Activated naive CD4-positive, alpha-beta T cell treated with anti-CD3 and anti-CD28 coated beads, Interleukin-2, amount 50 U/mL, for 16 hours (primary cell): ENCODE results near the gene TSFM.
A peak's percentile ranks its signal among the peaks of the same experiment; 100 is the strongest.

Source experiments
- DNase-seq: peaks from one replicate; pipeline ENCODE4 v3.0.0-alpha.2; 2020

Gene TSFM

DNA sequence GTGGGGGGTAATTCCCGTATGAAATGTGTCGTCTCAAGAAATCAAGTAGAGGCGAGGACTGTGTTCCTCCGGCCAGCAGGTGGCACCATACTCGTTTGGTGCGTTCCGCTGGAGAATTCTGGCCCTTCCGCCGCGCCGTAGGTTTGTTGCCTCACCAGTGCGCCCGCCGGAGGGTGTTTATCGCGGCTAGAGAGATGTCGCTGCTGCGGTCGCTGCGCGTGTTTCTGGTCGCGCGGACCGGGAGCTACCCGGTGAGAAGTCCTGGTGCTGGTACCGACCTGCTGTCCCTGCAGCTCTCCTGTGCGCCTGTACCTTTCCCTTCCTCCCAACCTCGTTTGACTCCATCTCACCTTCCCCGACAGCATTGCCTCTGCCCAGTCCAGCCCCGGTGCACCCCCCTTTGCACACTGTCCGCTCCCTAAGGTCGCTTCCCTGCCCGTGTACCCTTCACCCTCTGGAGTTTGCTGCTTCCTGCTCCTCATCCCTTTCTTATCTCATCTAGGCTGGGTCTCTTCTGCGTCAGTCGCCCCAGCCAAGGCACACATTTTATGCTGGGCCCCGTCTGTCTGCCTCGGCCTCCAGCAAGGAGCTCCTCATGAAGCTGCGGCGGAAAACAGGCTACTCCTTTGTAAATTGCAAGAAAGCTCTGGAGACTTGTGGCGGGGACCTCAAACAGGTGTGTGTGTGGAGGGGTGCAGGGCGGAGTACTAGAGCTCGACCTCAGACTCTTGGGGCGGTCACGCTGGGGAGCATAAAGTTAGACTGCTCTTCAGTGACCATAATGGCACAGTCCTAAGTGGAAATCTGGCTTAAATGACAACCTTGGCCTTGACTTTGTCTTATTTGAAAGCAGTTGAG, at the start of gene TSFM:
Gene TSFM, plus strand, starts transcription at position 180 of the 858 bp plus-strand sequence. Its CDS starts 15 bp downstream, at position 195.
- peak; percentile 98 for DNase-seq

DNA sequence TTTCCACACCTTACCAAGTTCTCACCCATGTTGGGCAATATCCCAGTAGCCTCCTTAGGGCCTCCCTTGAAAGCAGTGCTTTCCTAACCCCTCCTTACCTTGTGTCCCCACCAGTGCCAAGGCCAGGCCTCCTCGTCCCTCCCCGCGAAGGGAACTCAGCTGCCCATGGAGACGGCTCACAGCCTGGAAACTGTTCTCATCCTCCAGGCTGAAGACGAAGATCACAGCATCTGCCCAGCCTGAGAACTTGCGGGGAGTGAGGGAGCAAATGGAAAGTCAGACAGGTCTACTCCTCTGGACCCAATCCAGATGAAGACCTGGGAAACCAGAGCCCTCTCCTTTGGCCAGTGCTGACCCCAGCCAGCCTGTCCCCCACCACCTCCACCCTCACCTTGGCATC, 48.7 kb upstream of the TSFM start:
- DNase-seq = no peak

DNA sequence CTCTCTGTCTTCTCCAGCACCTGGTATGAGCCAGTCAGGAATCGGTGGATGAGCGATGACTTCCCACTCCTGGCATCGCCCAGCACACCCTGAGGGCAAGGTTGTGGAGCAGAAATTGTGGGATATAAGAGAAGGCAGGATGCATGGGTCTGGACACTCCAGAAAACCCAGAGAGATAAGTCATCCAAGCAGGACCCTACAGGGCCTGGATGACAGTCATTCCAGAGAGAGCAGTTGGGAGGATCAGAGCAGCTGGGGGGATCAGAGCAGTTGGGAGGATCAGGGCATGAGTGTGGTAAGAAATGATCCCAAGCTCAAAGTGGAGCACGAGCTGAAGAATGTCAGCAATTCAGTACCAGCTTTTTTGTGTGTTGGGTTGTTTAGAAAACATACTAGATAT, 48.0 kb upstream of the TSFM start:
- DNase-seq = no peak

DNA sequence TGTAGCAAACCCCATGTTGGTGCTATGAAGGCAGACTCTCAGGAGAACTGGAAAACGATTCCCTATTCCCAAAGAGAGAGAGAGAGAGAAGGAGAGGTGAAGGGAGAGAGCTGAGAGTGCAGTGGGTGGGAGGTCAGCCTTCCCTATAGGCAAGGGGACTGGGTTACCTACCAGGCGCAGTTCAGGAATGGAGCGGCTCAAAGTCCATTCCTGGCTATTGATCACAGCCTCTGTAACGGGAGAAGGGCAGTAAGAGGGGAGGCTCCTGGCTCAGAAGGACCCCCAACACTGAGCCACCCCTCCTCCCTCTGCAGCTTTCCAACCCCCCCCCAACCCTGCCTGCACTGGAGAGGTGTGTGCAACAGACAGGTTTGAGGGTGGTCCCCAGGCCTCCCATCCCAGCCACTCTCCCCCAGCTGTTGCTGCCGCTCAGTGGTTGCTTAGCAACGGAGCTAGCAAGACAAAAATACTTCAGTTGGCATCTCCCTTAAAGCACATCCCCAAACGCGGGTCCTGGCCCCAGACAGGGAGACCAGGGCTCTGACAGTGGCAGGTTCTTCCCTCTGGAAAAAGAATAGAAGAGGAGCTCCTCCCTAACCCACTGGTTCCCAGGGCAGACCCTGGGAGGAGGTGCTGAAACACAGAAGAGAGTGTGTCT, 47.3 kb upstream of the TSFM start:
- no peak for DNase-seq

DNA sequence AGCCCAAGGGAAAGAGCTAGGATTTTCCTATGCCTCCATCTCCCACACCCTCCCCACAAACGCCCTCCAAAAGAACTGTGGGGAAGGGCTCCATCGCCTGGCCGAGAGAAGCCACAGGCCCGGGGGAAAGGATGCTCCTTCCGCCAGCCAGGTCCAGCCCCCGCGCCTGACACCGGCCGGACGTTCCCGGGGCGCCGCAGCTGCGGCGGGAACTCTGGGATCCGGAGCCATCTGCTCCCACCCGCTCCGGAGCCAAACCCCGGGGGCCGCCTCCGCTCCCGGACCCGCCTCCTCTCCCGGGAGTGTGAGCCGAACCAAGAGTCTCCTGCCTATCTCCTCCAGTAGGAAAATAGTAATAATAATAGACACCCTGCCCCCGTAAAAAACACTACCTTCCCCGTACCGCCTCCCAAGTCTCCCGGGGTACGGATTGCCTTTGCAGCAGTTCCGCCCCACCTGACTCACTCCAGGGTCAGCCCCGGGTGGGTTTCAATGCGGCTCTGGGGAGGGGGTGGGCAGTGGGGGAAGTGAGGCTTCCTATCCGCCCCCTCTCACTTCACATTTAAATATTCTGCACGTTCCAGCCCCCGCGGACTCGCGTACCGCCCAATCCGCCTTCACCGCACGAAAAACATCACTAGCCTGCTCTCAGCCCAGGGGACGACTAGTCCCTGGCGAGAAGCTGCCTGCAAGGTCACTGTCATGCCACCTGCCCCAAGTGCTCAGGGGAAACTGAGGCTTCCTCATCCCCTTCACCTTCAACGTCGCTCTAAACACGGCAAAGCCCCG, 46.4 kb upstream of the TSFM start:
- DNase-seq = no peak

DNA sequence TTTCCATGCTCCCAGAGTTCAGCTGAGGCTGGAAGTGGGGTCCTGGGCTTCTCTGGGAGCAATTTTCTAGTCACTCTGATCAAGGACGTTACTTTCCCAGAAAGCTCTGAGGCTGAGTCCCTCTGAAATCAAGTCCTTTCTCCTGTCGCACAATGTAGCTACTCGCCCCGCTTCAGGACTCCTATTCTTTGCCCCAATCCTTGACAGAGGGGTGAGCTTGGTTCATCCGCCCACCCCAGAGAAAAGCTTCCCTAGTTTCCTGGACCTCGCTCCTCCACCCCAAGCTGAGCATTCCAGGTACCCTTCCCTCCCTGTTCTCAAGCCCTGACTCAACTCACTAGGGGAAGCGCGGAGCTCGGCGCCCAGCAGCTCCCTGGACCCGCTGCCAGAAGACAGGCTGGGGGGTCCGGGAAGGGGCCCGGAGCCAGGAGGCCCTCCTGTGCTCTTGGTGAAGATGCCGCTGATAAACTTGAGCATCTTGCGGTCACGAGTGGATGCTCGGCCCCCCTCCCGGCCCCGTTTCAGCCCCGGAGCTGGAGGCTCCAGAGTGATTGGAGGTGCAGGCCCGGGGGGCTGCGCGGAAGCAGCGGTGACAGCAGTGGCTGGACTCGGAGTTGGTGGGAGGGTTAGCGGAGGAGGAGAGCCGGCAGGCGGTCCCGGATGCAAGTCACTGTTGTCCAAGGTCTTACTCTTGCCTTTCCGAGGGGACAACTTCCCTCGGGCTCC, 45.7 kb upstream of the TSFM start:
- DNase-seq = no peak

DNA sequence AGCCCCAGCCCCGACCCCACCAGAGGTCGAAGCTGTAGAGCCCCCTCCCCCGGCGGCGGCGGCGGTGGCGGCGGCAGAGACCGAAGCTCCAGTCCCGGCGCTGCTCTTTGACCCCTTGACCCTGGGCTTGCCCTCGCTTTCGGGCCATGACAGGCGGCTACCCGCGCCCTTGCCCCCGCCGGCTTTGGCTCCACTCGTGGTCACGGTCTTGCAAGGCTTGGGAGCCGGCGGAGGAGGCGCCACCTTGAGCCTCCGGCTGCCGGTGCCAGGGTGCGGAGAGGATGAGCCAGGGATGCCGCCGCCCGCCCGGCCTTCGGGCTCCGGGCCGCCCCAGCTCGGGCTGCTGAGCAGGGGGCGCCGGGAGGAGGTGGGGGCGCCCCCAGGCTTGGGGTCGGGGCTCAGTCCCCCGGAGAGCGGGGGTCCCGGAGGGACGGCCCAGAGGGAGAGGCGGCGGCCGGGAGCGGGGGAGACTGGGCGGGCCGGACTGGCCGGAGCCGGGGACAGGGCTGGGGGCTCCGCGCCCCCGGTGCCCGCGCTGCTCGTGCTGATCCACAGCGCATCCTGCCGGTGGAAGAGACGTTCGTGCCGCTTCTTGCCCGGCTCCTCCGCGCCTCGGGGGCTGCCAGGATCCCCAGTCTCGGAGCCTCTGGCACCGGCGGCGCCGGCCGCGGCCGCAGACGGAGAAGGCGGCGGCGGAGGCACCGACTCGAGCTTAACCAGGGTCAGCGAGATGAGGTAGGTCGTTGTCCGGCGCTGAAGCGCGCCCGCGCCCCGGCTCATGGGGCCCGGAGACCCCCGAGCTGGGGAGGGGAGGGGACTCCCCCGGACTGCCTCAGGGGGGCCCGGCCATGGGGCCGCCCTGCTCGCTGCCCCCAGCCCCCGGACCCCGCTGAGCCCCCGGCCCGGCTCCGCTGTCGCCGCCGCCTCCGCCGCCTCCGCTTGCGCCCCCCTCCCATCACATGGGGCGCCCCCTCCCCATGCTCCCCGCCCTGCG, 44.8 kb upstream of the TSFM start:
- no peak for DNase-seq

DNA sequence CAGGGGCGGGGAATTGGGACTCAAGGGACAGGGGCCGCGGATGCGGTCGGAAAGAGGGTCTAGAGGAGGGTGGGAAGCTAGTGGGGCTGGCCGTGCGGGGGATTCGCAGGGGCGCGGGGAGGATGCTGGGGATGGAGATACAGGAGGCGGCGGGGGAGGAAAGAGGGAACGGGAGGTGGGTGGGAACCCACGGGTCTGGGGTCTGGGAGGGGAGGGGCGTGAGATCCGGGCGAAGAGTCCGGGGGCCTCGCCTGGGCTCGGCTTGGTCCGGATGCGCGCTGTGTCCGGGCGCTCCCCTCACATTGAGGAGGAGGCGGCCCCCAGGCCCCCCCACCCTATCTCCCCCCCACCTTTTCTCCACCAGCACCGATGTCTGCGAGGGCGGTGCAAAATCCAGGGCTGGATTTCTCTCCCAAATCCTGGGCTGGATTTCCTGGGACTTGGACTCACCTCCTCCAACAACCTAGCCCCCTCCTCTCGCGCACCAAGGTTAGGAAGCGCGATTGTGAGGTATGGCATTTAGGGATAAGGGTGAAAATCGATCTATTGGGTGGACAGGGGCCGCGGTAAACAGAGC, 43.8 kb upstream of the TSFM start, which contains the start of gene AGAP2:
Gene AGAP2, minus strand, starts transcription at position 82 of the 577 bp plus-strand sequence. CDS start 496 bp downstream, outside the sequence.
- DNase-seq = no peak

DNA sequence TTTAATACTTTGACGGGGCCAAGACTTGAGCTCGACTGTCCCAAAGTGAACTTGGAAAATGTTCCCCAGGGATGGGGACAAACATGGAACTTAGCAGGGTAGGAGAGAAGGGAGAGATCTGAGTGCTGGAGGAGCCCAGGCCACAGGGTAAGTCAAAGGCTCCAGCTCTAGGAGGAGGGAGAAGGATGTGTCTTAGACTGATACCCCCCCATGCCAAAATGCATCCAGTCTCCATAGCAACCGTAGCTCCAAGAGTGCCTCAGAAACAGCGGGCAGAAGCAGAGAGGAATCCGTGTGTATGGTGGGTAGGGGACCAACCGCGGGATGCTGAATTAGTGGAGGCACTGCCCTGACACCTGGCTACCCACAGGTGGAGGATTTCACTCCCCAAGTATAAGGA, 43.2 kb upstream of the TSFM start:
- DNase-seq = no peak

DNA sequence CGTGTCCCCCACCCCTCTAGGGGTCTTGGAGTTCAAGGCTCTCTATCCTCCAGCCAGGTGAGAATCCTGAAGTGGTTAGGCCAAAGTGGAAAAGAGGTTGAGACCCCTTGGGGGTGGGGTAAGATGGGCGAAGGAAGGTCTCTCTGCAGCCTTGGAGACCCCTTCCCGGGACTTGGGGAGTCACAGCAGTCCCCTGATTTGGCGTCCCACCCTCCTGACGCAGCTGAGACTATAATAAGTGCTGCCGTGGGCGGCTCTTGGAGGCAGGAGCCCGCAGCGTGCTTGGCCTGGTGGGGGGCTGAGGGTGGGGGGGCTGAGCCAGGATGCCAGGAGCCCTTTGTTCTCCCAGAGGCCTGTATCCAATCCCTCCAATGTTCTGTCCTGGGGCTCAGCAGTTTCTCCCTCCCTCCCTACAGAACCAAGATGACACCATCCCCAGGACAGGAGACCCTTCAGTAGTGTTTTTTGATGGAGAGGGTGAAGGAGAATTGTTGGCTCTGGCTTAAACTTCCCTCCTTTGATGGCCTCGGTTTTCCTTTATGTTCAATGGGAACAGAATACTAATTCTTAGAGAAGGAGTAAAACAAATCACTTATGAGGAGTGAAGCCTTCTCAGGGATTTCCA, 42.6 kb upstream of the TSFM start:
- no peak for DNase-seq

DNA sequence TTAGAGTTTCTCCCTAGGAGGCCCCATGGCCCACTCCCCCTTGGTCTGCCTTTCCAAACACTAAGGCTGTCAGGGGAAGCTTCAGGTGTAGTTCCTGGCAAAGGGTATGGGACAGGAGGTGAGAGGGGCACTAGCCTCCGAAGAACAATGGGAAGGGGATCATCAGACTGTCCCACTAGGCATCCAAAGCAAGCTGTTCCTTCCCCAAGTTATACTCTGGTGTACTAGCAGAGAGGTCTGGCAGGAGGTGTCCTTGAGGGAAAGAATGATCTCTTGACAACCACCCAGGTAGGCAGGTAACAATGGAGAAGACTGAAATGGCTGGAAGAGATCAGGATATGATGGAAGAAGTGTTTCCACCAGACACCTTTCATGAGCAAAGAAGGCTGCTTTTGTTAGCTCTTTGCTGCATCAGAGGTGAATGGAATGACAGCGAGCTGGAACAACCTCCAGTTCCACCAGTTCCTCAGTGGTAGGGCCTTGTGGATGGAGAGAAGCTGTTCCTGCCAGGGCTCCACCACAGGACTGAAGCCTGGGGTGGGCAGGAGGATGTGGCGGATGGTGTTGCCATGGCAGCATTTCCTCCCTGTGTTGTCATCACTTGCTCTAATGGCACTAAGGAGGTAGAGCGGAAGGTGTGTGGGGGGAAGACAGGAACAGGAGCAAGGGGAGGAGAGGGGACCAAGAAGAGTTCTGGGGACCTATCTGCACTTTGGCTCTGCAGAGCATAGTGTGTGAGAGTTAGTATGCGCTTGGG, 41.8 kb upstream of the TSFM start:
- peak; percentile 55 for DNase-seq

DNA sequence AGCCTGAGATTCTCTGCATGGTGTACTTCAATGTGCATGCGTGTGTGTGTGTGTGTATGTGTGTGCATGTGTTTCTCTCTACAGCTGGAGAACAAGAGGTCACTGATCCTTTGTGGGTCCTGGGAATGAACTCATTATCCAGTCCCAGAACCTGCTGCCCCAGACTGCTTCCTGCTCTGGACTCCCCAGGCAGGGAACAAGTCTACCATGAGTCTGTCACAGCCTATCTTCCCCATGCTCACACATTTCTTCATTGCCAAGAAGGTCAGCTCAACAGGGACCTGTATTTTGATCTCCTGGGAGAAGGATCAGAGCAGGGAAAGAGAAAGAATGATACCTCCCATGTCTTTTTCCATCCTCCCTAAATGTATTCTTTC, 41.2 kb upstream of the TSFM start:
- no peak for DNase-seq

DNA sequence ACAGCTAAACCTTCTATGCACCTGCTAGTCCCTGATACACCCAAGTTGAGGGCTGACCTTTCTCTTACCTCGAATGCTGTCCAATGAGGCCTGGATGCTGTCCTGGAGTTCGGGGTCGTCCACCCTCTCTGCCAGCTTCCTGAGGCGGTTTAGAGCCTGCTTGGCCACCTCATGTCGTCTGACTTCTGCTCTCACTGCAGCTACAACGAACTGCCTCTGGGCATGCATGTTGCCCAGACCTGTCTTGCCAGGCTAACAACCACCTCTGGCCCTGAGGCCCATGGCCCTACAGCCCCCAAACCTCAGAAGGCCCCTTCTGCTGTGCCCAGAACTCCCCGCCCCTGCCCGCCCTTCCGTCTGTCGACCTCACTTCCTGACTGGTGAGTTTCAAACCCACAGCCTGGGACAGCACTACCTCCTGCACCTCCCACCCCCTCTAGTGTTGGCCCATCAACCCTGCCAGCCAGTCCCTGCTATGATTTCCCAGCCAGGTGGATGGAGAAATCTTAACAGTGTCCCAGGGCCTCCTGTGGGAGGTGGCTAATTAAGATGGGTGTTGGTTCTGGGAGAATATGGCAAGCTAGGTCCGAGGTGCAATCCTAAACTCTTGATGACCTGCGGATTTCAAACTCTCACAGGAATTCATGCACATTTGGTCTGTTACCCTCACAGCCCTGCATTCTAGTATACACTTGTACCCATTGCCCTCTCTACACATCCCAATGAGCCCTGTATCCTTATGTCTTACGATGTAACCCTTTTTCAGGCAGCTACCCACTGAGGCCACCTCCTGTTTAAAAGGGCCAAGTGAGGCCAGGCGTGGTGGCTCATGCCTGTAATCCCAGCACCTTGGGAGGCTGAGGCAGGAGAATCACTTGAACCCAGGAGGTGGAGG, 40.5 kb upstream of the TSFM start:
- DNase-seq = peak; percentile 73

DNA sequence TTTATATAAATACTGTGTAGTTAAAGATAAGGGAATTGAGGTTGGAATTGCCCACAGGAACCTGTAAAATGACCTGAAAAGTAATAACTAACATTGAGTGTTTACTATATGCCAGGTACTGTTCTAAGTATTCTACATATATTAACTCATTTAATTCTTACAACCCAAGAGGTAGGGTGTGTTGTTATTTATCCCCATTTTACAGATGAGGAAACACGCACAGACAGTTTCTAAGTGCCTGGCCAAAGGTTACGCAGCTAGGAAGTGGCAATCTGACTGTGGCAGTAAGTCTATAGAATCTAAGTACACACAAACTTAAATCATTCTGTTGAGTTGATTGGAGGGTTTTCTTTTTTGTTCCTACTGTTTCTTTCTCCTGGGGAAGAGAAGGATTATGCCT, 38.8 kb upstream of the TSFM start:
- no peak for DNase-seq

DNA sequence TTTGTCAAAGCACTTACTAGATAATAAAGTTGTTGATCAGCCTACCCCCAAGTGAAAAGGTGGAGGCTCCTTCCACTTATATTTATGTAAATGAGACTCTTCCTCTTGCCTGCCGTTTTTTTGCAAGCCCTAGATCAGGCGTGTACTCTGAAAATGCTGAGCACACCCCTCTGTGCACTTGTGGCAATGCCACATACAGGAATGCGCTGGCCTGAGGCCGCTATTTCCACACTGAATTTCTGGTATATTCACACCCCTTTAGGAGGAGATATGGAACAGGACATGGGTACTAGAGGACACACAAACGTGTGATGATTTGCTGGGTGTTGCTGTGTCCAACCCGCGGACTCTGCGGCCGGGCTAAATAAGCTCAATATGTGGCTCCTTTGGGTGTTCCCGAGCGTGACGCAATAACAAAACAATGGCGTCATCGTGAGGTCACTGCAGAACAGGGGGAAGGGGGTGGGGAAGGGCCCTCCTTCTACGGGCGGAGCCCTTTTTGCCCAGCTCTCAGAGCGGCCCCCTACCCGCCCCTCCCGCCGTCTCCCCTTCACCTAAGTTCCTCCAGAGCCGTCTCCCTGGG, 38.3 kb upstream of the TSFM start:
- peak; percentile 79 for DNase-seq

DNA sequence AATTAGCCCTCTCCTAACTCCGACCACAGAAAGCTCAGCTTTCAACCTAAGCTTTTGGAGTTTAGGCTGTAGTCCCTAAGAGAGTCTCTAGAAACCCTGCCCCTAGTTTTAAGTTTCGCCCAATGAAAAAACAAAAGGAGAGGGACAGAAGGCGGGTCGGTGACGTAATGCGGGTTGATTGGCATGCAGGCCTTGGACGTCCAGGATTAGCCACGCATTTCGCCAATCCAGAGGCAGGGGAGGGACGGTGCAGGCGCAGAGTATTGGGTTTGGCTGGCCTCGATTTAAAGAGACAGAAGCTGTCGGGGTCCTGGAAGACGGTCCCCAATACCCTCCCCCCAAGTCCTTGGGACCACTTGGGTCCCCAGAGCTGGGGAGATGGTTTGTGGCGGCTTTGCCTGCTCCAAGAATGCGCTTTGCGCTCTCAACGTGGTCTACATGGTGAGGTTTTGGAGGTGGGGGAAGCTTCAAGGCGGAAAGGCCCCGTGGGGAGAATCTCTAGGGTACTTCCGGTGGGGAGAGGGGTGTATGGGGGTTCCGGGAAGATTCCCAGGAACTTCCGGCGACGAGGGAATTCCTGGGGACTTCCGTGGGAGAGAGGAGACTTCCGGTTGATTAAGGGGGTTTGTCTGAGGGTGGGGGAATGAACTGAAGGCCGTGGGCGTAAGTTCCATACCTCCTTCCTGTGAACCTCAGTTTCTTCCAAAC, 37.7 kb upstream of the TSFM start, which contains the start of gene TSPAN31:
Gene TSPAN31, plus strand, starts transcription at position 263 of the 708 bp plus-strand sequence. Its CDS starts 116 bp downstream, at position 379.
- DNase-seq = peak; percentile 95

DNA sequence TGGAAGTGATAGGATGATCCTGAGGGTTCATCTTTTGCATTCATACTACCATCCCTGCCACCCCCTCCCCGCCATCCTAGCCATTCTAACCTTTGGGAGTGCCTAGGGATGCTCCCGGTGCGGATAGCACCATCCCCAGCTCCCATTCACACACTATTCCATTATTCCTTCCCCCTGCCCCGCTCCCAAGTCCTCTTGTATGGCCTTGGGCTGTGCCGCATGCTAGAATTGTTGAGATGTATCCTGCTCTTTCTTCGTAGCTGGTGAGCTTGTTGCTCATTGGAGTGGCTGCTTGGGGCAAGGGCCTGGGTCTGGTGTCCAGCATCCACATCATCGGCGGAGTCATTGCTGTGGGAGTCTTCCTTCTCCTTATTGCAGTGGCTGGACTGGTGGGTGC, 37.1 kb upstream of the TSFM start:
- no peak for DNase-seq

DNA sequence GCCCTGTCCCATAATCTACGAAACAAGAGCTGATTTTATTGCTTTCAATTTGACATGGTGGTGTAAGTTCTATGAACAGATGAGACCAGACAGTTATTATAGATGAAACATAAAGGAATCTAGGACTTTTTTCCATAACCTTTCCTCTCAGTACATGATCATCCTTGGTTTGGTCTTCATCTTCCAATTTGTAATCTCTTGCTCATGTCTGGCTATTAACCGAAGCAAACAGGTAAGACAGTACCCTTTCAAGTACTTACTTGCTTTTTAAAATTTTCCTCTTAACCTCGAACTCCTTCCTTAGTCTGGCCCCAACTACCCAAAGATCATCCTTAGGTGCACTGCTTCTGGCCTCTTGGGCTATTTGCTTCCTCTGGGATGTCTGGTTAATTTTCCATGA, 36.6 kb upstream of the TSFM start:
- no peak for DNase-seq
